ENCODE measurements around the gene SDK1. TPM values are rescaled to one million over a fixed set of nuclear protein-coding genes. Genes with fewer than 3 reads are reported as not detected.

The SDK1 gene
- total and polyA plus RNA-seq, 2 experiments from 2014 or later: 2.1 to 10.0 TPM

- TF ChIP-seq CTCF (conservative IDR thresholded peaks at IDR 0.05; ENCODE audit: low read depth in 2 of 2) (no peak), EZH2 (IDR thresholded peaks at IDR 0.05; ENCODE audit: low read depth, unreplicated experiment) (no peak), ZNF331 (CRISPR knock-in tag; IDR thresholded peaks at IDR 0.05; ENCODE audit: low read depth) (no peak), EZH2phosphoT487 (IDR thresholded peaks at IDR 0.05; ENCODE audit: unreplicated experiment) (no peak)
These were observed 335.2 kb downstream of the SDK1 start (continued) for GRCh38 chr7:3636131-3636860.

GRCh38 chr7:3639253-3639652 lies 338.2 kb downstream of the SDK1 start:
- DNase-seq (ENCODE audit: low spot score): no peak
- H3K4me1 Mint-ChIP-seq: no peaks in the 10 kb centered on the region
- H3K27ac Mint-ChIP-seq: no peak overlapping the region
- Histone ChIP-seq H3K4me1 (ENCODE audit: insufficient read depth) (no peaks in the 10 kb centered on the region), H3K79me2 (replicated peaks; ENCODE audit: insufficient read depth) (no peaks in the 10 kb centered on the region), H3K4me2 (no peak overlapping the region), H3K4me3 (no peak overlapping the region), H3K36me3 (ENCODE audit: insufficient read depth) (no peaks in the 10 kb centered on the region), H3K27me3 (ENCODE audit: insufficient read depth) (no peaks in the 10 kb centered on the region), H3F3A (replicated peaks; ENCODE audit: low read depth) (no peaks in the 10 kb centered on the region), H3K27ac (ENCODE audit: low read depth) (no peak overlapping the region), H4K20me1 (replicated peaks; ENCODE audit: insufficient read depth) (no peaks in the 10 kb centered on the region), H3K9me2 (ENCODE audit: insufficient read depth) (no peaks in the 10 kb centered on the region), H2AFZ (no peak overlapping the region)
- no peak for ATAC-seq
- peaks cover 2% of the 10 kb centered on the region for H3K27me3 Mint-ChIP-seq (ENCODE audit: insufficient read depth, low read depth, poor library complexity)
- no peaks in the 10 kb centered on the region for H3K9me3 Mint-ChIP-seq
- H3K36me3 Mint-ChIP-seq (ENCODE audit: low read depth): no peaks in the 10 kb centered on the region; the same call in 2 of the 3 replicates
- H3K4me3 Mint-ChIP-seq: no peak overlapping the region
- TF ChIP-seq CTCF (conservative IDR thresholded peaks at IDR 0.05; ENCODE audit: low read depth in 2 of 2) (no peak), ZNF462 (CRISPR knock-in tag; IDR thresholded peaks at IDR 0.05) (no peak), CREB1 (CRISPR knock-in tag; IDR thresholded peaks at IDR 0.05; ENCODE audit: low read depth) (no peak), ZNF114 (CRISPR knock-in tag; IDR thresholded peaks at IDR 0.05) (no peak), EZH2 (IDR thresholded peaks at IDR 0.05; ENCODE audit: low read depth, unreplicated experiment) (no peak), STAT1 (IDR thresholded peaks at IDR 0.05; ENCODE audit: unreplicated experiment) (no peak), JUNB (IDR thresholded peaks at IDR 0.05; ENCODE audit: unreplicated experiment) (no peak), REST (IDR thresholded peaks at IDR 0.05; ENCODE audit: unreplicated experiment) (no peak), EZH2phosphoT487 (IDR thresholded peaks at IDR 0.05; ENCODE audit: unreplicated experiment) (no peak)

All from GM23338 (cell line).